ENCODE data around the gene GTF2F2. TPM values are rescaled to one million over a fixed set of nuclear protein-coding genes. Genes with fewer than 3 reads are reported as not detected.

The GTF2F2 gene
- total RNA-seq, 4 donors from 2014 or later: 9.4 to 23.3 (median 19.6) TPM

- H3K9me3 ChIP-seq: no peaks in the 10 kb centered on the region
- peaks cover 5 to 31% (median 6%) of the 10 kb centered on the region in 3 donors for H3K4me1 ChIP-seq
- 72 to 76% methylated on average over 9 of the region's 9 CpGs for WGBS, 2 donors
- H3K4me3 ChIP-seq: no peak overlapping the region
- no peaks in the 10 kb centered on the region for H3K36me3 ChIP-seq
- no peak for TF ChIP-seq POLR2A (IDR thresholded peaks at IDR 0.05)
- no peak for TF ChIP-seq CTCF (IDR thresholded peaks at IDR 0.05)
- H3K27me3 ChIP-seq: no peaks in the 10 kb centered on the region
- intact Hi-C loops (cut with DNase I): no loop called here
- DNase-seq: no peak
- H3K27ac ChIP-seq: no peak overlapping the region
Measured at GRCh38 chr13:45215392-45216077, 95.2 kb downstream of the GTF2F2 start.

- TF ChIP-seq CTCF (IDR thresholded peaks at IDR 0.05) (no peak), POLR2A (IDR thresholded peaks at IDR 0.05) (no peak)
- DNase-seq: no peak
- 87% methylated on average over 3 to 4 of the region's 4 CpGs for WGBS, 2 donors
- Histone ChIP-seq H3K27ac (no peak overlapping the region), H3K4me3 (no peak overlapping the region), H3K9me3 (no peaks in the 10 kb centered on the region), H3K27me3 (no peaks in the 10 kb centered on the region), H3K4me1 (peaks cover 5 to 32% (median 6%) of the 10 kb centered on the region in 3 donors), H3K36me3 (no peaks in the 10 kb centered on the region)
- intact Hi-C loops (cut with DNase I): no loop called here
Measured at GRCh38 chr13:45216193-45216592, 95.9 kb downstream of the GTF2F2 start.

- no peak for DNase-seq
- TF ChIP-seq CTCF (IDR thresholded peaks at IDR 0.05) (no peak), POLR2A (IDR thresholded peaks at IDR 0.05) (no peak)
- peaks cover 5 to 32% (median 6%) of the 10 kb centered on the region in 3 donors for H3K4me1 ChIP-seq
- intact Hi-C loops (cut with DNase I): no loop called here
- H3K27ac ChIP-seq: peak overlapping the region in 1 of 4 donors; percentile 62
- no peaks in the 10 kb centered on the region for H3K9me3 ChIP-seq
- H3K27me3 ChIP-seq: no peaks in the 10 kb centered on the region
- H3K4me3 ChIP-seq: no peak overlapping the region
- 93 to 100% methylated on average over 1 of the region's 1 CpG for WGBS, 2 donors
- H3K36me3 ChIP-seq: no peaks in the 10 kb centered on the region
Measured at GRCh38 chr13:45218689-45219088, 98.4 kb downstream of the GTF2F2 start.

GRCh38 chr13:45219123-45219891 is 99.0 kb downstream of the GTF2F2 start:
- no peaks in the 10 kb centered on the region for H3K9me3 ChIP-seq
- no peak for DNase-seq
- 67% methylated on average over 5 of the region's 5 CpGs for WGBS, 2 donors
- no peak for TF ChIP-seq CTCF (IDR thresholded peaks at IDR 0.05)
- TF ChIP-seq POLR2A (IDR thresholded peaks at IDR 0.05): no peak
- intact Hi-C loops (cut with DNase I): no loop called here
- H3K36me3 ChIP-seq: no peaks in the 10 kb centered on the region
- H3K4me1 ChIP-seq: peaks cover 5 to 32% (median 6%) of the 10 kb centered on the region in 3 donors
- no peaks in the 10 kb centered on the region for H3K27me3 ChIP-seq
- H3K4me3 ChIP-seq: no peak overlapping the region
- peak overlapping the region in 2 of 4 donors; percentile 62 to 66 for H3K27ac ChIP-seq

GRCh38 chr13:45219938-45220375 is 99.6 kb downstream of the GTF2F2 start:
- H3K27ac ChIP-seq: peak overlapping the region in 3 of 4 donors; percentile 33 to 66 (median 62)
- H3K36me3 ChIP-seq: no peaks in the 10 kb centered on the region
- no peak overlapping the region for H3K4me3 ChIP-seq
- intact Hi-C loops (cut with DNase I): no loop called here
- DNase-seq: no peak
- H3K4me1 ChIP-seq: peaks cover 5 to 32% (median 6%) of the 10 kb centered on the region in 3 donors
- no peaks in the 10 kb centered on the region for H3K27me3 ChIP-seq
- no peak for TF ChIP-seq POLR2A (IDR thresholded peaks at IDR 0.05)
- TF ChIP-seq CTCF (IDR thresholded peaks at IDR 0.05): no peak
- H3K9me3 ChIP-seq: no peaks in the 10 kb centered on the region
- 13 to 21% methylated on average over 4 of the region's 4 CpGs for WGBS, 2 donors
